Activated CD8-positive, alpha-beta memory T cell treated with anti-CD3 and anti-CD28 coated beads, Interleukin-2, amount 50 U/mL, for 24 hours (primary cell): ENCODE results near the gene PRR5L.
"Not testable (repeated sequence)": the region's sequence is repeated elsewhere in the genome, so short reads cannot be mapped to it uniquely, and the experiment has no call there.

ENCODE experiments used
- DNase-seq: peaks from one replicate; pipeline ENCODE4 v3.0.0-alpha.2; 2020; ENCODE audit errors: extremely low read depth

PRR5L gene

DNA sequence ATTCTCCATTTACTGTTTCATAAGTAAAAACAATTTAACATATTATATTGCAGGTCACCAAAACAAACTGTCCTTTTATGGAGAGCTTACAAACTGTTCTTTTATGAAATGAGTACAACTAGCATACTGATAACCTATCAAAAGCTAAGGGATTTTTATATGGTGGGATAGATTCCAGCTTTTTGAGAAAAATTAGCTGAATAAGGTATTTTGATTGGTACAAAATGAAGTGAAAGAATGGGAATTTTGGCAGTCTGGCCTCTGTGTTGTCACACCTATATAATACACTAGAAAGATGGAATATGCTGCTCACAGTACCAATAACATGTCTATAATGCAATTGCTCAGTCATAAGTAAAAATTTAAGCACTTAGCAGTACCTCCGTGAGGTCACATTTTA is 202.6 kb downstream of the PRR5L start:
- DNase-seq, result no peak

DNA sequence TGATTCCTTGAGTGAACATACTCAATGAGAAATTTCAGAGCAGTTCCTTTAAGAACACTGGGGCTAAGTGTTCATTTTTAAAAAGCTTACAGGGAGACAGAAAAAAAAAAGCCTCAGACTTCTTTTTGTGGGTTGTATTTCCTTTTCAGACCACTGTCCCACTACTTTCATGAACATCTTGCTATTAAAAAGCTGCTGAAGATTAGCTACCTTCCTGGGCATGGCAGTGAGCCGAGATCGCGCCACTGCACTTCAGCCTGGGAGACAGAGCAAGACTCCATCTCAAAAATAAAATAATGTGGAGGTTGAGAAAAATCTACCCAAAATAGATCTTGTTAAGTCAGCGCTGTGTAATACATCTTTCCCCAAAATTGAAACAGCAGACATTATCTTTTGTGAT is 203.2 kb downstream of the PRR5L start:
- no peak for DNase-seq

DNA sequence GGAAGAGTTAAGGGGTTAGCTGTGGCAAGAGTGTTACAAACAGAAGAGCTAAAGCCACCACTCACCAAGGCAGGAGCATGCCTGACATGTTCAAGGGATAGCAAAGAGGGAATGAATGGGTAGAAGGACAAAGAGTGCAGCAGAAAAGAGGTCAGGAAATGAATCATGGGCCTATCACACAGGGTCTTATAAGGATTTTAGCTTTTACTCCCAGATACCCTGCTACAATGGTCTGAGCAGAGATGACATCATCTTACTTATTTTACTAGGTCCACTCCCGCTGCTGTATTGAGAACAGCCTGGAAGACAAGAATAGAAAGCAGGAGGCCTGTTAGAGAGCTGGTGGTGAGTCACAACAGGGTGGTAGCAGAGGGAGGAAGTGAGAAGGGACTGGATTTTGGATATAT is 204.2 kb downstream of the PRR5L start:
- no peak for DNase-seq

DNA sequence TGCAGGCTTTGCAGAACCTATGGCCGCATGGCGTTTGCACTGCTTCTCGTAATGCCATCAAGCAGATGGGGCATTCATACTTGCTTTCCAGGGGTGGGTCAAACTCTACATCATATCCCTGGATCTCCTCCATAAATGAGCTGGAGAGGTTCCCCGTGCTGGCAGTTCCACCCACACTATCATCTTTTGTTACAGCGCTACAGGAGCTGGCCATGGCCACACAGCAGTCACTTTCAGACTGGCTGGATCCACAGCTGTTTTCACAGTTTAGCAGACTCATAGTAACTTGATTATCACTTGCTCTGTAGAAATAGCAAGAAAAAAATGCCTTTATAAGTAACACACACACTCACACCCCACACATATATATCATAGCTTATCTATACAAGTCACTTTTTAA is 205.1 kb downstream of the PRR5L start:
- no peak for DNase-seq

DNA sequence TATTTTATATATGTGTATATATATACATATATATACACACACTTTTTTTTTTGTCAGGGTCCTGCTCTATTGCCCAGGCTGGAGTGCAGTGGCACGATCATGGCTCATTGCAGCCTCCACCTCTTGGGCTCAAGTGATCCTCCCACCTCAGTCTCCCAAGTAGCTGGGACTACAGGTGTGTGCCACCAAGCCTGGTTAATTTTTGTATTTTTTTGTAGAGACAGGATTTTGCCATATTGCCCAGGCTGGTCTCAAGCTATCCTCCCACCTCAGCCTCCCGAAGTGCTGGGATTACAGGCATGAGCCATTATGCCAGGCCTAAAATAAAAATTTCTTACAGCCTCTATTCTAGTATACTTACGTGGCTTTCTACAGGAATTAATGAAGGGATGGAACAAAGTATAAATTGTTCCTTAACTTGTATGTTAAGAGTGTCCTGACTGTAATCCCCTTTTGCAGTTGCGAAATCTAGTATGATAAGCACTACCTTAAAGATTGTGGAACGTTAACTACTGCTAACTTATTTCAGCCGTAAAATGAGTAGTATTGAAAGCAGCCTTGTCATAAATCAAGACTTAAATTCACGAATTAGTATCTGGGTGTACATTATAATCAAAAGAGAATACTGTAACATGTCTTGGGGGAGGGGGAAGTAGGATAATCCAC is 211.9 kb downstream of the PRR5L start:
- no peak for DNase-seq

DNA sequence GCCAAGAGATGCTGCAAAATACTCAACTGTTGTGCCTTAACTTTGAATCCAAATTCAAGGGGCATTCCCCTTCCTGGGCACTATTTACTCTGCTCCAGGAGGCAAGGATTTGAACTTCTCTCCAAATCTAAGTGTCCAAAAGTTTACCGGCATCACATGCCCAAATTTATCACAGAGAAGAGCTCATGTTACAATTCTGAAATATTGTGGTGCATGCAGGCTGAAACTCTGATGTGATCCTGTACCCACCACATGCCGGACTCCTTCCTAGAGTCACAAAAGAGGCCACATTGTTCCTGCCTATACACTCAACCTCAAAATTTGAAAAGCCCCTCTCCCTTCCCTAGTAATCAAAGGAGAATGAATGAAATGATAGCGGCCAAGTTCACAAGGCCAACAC is 212.7 kb downstream of the PRR5L start:
- no peak for DNase-seq

DNA sequence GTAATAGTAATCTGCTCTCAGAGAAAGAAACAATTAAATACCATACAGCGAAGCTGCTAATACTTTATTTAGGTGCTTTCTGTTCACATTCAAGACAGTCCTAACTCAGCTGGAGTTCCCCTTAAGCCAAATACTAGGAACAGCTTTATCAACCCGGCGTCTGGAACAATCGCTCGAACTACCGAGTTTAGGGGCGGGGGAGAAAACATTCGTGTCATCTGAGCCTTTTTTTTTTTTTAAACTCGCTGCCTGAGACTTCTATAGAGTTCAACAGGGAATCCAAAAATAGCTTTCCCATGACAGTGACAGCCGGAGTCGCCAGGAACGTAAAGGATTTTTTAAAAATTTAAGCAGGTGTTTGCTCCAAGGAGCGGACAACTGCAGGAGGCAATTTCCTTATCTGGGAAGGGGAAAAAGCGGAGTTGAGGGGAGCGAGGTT is 213.1 kb downstream of the PRR5L start:
- no peak for DNase-seq

DNA sequence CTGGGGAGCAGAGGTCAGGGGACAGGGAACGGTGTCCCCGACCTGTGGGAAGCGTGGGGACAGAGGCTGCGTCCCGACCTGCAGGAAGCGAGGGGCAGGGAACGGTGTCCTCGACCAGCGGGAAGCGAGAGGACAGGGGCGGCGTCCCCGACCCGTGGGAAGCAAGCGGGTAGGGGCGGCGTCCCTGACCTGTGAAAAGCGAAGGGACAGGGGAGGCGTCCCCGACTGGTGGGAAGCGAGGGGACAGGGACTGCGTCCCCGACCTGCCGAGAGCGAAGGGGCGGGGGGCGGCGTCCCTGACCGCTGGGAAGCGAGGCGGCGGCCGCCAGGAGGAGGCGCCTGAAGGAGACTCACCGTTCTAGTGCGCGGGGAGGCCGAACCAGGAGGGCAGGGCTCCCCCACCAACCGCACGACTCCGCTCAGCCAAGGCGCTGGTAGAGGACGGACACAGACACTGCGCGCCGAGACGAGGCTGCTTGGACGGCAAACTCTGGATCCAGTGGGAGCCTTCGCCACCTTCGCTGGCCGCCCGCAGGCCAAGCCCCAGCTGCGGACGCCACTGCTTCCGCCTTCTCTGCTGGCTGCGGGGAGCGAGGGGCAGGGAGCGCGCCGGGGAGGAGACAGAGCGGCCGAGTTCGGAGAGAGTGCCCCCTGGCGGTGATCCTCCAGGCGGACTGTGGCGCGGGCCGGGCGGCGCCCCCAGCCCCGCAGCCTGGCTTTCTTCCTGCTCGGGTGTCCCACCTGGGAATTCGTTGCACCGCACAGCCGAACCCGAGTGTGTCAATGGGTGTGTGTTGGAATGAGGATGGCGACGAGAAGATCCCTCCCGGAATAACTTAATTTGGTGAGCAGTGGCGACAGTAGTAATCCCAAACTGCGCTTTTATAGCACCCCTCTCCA is 213.9 kb downstream of the PRR5L start, which contains the start of gene TRAF6:
TSS of gene TRAF6 (minus strand) at position 579 of the 900 bp plus-strand sequence. CDS start 8,757 bp downstream, outside the sequence.
- DNase-seq, result peak; percentile 75

DNA sequence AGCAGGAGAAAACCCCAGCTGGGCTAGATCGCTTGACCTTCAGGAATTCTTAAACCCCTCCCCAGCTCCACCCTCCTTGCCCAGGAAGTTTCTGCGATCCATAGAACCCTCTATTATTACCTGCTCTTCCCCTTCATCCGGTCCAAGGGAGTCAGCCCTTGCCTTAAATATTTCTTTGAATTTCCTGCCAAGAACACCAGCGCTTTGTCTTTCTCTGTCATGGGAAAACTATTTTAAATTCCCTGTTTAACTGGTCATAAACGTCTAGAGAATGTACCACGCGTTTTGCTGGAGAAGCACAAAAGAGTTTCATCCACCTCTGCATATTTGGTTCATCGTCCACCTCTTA is 214.5 kb downstream of the PRR5L start:
- no peak for DNase-seq

DNA sequence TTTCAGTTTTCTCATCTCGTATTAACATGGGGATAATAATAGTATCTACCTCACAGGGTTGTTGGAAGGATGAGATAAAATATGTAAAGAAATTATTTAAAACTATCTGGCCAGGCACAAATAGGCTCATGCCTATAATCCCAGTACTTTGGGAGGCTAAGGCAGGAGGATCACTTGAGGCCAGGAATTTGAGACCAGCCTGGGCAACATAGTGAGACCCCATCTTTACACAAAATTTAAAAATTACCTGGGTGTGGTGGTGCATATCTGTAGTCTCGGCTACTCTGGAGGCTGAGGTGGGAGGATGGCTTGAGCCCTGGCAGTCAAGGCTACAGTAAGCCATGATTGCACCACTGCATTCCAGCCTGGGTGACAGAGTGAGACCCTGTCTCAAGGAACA is 215.0 kb downstream of the PRR5L start:
- DNase-seq, result not testable (repeated sequence)

DNA sequence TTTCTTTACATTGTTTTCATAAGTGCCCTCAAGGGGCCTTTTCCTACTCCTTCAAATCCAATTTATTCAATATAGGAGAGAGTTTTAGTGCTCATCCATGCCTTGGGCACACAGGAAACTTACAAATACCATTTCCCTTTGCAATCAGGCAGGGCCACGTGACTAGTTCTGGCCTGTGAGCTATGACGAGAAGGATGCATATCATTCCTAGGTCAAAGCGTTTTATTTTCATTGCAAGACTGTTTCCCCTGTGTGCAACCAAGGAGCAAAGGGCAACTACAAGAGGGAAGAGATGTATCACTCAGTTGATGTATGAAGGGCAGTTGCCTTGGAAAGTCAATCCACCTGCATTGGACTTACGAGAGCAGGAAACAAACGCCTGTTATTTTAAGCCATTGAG is 215.9 kb downstream of the PRR5L start:
- no peak for DNase-seq

DNA sequence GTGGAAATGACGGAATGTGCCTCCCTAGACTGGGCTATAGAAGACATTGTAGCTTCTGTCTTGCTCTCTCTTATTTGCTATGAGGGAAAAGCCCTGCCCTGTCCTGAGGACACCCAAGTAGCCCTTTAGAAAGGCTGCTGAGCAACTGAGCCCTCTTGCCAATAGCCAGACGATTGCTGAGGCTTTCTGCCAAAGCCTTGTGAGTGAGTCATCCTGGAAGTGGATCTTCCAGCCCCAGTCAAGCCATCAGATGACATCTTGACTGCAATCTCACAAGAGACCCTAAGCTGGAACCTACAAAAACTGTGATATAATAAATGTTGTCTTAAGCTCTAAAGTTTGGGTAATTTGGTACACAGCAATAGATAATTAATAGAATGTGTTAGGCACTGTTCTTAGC is 217.9 kb downstream of the PRR5L start:
- DNase-seq, result no peak
